Measurements from ENCODE around the gene ETF1. TPM values are rescaled to one million over a fixed set of nuclear protein-coding genes. Genes with fewer than 3 reads are reported as not detected.

The ETF1 gene
- total and polyA plus RNA-seq, 9 of the 15 experiments (the other 6 are each of a cell fraction or from before 2014, with no cell fraction given) = 53.7 to 209 (median 164) TPM

DNA sequence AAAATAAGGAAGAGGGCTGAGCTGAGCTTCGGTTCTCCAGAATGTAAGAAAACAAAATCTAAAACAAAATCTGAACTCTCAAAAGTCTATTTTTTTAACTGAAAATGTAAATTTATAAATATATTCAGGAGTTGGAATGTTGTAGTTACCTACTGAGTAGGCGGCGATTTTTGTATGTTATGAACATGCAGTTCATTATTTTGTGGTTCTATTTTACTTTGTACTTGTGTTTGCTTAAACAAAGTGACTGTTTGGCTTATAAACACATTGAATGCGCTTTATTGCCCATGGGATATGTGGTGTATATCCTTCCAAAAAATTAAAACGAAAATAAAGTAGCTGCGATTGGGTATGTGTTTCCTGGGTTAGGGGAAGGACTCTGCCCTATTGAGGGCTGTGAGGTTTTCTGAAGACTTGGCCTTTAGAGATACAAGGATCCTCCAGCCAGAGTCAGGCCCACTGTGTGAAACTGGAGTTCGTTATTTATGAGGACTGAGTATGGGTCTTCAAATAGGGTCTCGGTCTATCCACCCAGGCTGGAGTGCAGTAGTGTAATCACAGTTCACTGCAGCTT is 74.0 kb downstream of the ETF1 start (continued):
- TF ChIP-seq, protein P1, sequence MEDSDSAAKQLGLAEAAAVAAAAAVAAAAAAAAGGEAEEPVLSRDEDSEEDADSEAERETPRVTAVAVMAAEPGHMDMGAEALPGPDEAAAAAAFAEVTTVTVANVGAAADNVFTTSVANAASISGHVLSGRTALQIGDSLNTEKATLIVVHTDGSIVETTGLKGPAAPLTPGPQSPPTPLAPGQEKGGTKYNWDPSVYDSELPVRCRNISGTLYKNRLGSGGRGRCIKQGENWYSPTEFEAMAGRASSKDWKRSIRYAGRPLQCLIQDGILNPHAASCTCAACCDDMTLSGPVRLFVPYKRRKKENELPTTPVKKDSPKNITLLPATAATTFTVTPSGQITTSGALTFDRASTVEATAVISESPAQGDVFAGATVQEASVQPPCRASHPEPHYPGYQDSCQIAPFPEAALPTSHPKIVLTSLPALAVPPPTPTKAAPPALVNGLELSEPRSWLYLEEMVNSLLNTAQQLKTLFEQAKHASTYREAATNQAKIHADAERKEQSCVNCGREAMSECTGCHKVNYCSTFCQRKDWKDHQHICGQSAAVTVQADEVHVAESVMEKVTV (CRISPR knock-in tag; IDR thresholded peaks at IDR 0.05) = no peak
- TF ChIP-seq SMAD4 (CRISPR knock-in tag; conservative IDR thresholded peaks at IDR 0.05) = no peak
- TF ChIP-seq, protein P2, sequence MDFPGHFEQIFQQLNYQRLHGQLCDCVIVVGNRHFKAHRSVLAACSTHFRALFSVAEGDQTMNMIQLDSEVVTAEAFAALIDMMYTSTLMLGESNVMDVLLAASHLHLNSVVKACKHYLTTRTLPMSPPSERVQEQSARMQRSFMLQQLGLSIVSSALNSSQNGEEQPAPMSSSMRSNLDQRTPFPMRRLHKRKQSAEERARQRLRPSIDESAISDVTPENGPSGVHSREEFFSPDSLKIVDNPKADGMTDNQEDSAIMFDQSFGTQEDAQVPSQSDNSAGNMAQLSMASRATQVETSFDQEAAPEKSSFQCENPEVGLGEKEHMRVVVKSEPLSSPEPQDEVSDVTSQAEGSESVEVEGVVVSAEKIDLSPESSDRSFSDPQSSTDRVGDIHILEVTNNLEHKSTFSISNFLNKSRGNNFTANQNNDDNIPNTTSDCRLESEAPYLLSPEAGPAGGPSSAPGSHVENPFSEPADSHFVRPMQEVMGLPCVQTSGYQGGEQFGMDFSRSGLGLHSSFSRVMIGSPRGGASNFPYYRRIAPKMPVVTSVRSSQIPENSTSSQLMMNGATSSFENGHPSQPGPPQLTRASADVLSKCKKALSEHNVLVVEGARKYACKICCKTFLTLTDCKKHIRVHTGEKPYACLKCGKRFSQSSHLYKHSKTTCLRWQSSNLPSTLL (IDR thresholded peaks at IDR 0.05) = no peak
- TF ChIP-seq, protein P3, sequence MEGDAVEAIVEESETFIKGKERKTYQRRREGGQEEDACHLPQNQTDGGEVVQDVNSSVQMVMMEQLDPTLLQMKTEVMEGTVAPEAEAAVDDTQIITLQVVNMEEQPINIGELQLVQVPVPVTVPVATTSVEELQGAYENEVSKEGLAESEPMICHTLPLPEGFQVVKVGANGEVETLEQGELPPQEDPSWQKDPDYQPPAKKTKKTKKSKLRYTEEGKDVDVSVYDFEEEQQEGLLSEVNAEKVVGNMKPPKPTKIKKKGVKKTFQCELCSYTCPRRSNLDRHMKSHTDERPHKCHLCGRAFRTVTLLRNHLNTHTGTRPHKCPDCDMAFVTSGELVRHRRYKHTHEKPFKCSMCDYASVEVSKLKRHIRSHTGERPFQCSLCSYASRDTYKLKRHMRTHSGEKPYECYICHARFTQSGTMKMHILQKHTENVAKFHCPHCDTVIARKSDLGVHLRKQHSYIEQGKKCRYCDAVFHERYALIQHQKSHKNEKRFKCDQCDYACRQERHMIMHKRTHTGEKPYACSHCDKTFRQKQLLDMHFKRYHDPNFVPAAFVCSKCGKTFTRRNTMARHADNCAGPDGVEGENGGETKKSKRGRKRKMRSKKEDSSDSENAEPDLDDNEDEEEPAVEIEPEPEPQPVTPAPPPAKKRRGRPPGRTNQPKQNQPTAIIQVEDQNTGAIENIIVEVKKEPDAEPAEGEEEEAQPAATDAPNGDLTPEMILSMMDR (IDR thresholded peaks at IDR 0.05 in 2 of 3, conservative IDR thresholded peaks at IDR 0.05 in 1 of 3; ENCODE audit: insufficient read depth in 2 of 3, low read depth in 1 of 3, low read length in 3 of 3) = no peak
- TF ChIP-seq MYNN (IDR thresholded peaks at IDR 0.05) = no peak
- no peak for TF ChIP-seq MYNN (CRISPR knock-in tag; IDR thresholded peaks at IDR 0.05)
- TF ChIP-seq HDAC3 (IDR thresholded peaks at IDR 0.05; ENCODE audit: borderline replicate concordance, partially characterized antibody) = no peak
- TF ChIP-seq, protein P4, sequence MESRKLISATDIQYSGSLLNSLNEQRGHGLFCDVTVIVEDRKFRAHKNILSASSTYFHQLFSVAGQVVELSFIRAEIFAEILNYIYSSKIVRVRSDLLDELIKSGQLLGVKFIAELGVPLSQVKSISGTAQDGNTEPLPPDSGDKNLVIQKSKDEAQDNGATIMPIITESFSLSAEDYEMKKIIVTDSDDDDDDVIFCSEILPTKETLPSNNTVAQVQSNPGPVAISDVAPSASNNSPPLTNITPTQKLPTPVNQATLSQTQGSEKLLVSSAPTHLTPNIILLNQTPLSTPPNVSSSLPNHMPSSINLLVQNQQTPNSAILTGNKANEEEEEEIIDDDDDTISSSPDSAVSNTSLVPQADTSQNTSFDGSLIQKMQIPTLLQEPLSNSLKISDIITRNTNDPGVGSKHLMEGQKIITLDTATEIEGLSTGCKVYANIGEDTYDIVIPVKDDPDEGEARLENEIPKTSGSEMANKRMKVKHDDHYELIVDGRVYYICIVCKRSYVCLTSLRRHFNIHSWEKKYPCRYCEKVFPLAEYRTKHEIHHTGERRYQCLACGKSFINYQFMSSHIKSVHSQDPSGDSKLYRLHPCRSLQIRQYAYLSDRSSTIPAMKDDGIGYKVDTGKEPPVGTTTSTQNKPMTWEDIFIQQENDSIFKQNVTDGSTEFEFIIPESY (CRISPR knock-in tag; IDR thresholded peaks at IDR 0.05) = no peak
